MCF 10A (cell line): ENCODE measurements around the gene SLC9A3. TPM values are rescaled to one million over a fixed set of nuclear protein-coding genes. Genes with fewer than 3 reads are reported as not detected.

Experiments used
- BruUV-seq: library from RNA; stranded (reverse); fragments of 400-500 nt; replicated peaks from 2 replicates; lab custom pipeline; 2021; lab: Mats Ljungman, UMichigan
- CTCF ChIA-PET: fragments of 300-600 bp; sonication (Branson Sonifier 250); formaldehyde crosslinking; extraction: SDS; loops from one replicate; lab custom pipeline; 2021; ENCODE audit warnings: antibody characterized with exemption, inconsistent platforms; lab: Yijun Ruan, JAX
- POLR2A ChIA-PET: fragments of 300-600, 350-650 bp; sonication (Branson Sonifier 250); formaldehyde crosslinking; extraction: SDS; loops from one replicate; lab custom pipeline; 2020; ENCODE audit warnings: antibody characterized with exemption, inconsistent platforms; lab: Yijun Ruan, JAX
- DNase-seq: peaks from one replicate; pipeline ENCODE4 v3.0.0-alpha.2; 2018; ENCODE audit not compliant: unreplicated experiment
- H3K27ac Mint-ChIP-seq: one replicate; pipeline ENCODE4 v1.8.0; 2022; ENCODE audit warnings: mild to moderate bottlenecking, low read depth, mixed read lengths; ENCODE audit not compliant: unreplicated experiment
- H3K27me3 Mint-ChIP-seq: one replicate; pipeline ENCODE4 v1.8.0; 2022; ENCODE audit warnings: mixed read lengths; ENCODE audit not compliant: insufficient read depth, unreplicated experiment
- H3K36me3 Mint-ChIP-seq: one replicate; pipeline ENCODE4 v1.8.0; 2022; ENCODE audit warnings: mild to moderate bottlenecking, moderate library complexity, mixed read lengths; ENCODE audit not compliant: insufficient read depth, unreplicated experiment
- H3K4me1 Mint-ChIP-seq: one replicate; pipeline ENCODE4 v1.8.0; 2022; ENCODE audit warnings: mixed read lengths; ENCODE audit not compliant: insufficient read depth, unreplicated experiment
- H3K4me3 Mint-ChIP-seq: one replicate; pipeline ENCODE4 v1.8.0; 2022; ENCODE audit warnings: mild to moderate bottlenecking, moderate library complexity, mixed read lengths; ENCODE audit not compliant: unreplicated experiment
- H3K9me3 Mint-ChIP-seq: one replicate; pipeline ENCODE4 v1.8.0; 2022; ENCODE audit warnings: mixed read lengths; ENCODE audit not compliant: unreplicated experiment
- intact Hi-C: fragments of 100-400 bp; cut with micrococcal nuclease; formaldehyde crosslinking; loops from 2 replicates; pipeline ENCODE4 v1.14.1; 2022
- total RNA-seq: library from RNA; stranded (reverse); gene quantifications from 2 replicates; pipeline ENCODE4 v1.2.3, GENCODE V29; 2022
- TF ChIP-seq, protein P1 (sequence below): fragments of 200-600 bp; IDR thresholded peaks from one replicate; pipeline ENCODE4 v1.8.0; 2022; ENCODE audit warnings: antibody characterized with exemption, mild to moderate bottlenecking; ENCODE audit not compliant: unreplicated experiment

The SLC9A3 gene
- total RNA-seq, 1 experiment from 2014 or later: 1.0 TPM

DNA sequence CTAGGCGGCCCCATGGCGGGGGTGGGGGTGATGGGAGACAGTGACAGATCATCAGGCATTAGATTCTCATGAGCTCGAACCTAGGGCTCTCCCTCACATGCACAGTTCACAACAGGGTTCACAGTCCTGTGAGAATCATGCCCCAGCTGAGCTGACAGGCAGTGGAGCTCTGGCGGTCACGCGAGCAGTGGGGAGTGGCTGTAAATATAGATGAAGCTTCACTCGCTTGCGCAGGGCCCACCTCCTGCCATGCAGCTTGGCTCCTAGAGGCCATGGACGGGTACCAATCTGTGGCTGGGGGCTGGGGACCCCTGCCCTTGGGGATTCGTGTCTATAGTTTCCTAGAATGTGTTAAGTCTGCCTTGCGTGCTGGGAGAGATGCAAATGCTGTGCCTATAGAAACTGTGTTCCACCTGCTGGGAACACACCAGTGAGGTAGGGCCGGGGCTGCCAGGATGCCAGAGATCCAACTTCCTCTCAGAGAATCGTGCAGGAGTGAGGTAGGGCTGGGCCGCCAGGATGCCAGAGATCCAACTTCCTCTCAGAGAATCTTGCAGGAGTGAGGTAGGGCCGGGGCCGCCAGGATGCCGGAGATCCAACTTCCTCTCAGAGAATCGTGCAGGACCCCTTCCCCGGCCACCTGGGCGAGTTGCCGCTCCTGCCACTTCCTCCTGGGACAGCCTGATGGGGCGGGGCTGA, 95.3 kb downstream of the SLC9A3 start:
- H3K27ac Mint-ChIP-seq: no peak overlapping the region
- CTCF ChIA-PET: interaction anchor here (1.0 to 11.2 kb wide), 2 partner anchors 17 to 111 kb away, joined by 4 to 94 read pairs; partner anchors contain the start of gene AHRR
- peaks cover 18% of the 10 kb centered on the region for H3K4me1 Mint-ChIP-seq
- POLR2A ChIA-PET: interaction anchor here (1.4 to 1.9 kb wide), 2 partner anchors 43 kb away, joined by 4 to 7 read pairs; no protein-coding TSS in a partner anchor
- TF ChIP-seq, protein P1, sequence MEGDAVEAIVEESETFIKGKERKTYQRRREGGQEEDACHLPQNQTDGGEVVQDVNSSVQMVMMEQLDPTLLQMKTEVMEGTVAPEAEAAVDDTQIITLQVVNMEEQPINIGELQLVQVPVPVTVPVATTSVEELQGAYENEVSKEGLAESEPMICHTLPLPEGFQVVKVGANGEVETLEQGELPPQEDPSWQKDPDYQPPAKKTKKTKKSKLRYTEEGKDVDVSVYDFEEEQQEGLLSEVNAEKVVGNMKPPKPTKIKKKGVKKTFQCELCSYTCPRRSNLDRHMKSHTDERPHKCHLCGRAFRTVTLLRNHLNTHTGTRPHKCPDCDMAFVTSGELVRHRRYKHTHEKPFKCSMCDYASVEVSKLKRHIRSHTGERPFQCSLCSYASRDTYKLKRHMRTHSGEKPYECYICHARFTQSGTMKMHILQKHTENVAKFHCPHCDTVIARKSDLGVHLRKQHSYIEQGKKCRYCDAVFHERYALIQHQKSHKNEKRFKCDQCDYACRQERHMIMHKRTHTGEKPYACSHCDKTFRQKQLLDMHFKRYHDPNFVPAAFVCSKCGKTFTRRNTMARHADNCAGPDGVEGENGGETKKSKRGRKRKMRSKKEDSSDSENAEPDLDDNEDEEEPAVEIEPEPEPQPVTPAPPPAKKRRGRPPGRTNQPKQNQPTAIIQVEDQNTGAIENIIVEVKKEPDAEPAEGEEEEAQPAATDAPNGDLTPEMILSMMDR: no peak
- no peak overlapping the region for H3K4me3 Mint-ChIP-seq
- intact Hi-C loops: no loop called here
- H3K27me3 Mint-ChIP-seq: no peaks in the 10 kb centered on the region
- DNase-seq: no peak
- H3K36me3 Mint-ChIP-seq: no peaks in the 10 kb centered on the region
- BruUV-seq: no TSS peak
- peaks cover 14% of the 10 kb centered on the region for H3K9me3 Mint-ChIP-seq

DNA sequence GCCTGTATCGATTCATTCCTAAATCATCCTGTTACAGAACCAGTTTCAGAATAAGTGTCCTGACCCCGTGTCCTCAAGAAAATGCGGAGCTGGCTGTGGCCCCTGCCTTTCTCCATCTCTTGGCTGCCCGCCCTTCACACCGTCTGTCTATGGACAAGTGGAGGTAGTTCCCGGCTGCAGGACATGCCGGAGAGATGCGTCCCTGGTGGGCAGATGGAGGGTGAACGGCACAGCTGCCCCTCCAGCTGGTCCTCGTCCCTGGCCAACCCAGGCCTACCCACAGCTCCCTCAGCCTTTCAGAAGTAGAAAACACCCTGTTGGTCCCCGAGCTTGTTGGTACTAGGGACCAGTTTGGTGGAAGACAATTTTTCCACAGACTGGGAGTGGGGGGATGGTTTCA, 96.0 kb downstream of the SLC9A3 start:
- TF ChIP-seq, protein P1: no peak
- BruUV-seq: no TSS peak
- Mint-ChIP-seq H3K4me1 (peaks cover 18% of the 10 kb centered on the region), H3K36me3 (no peaks in the 10 kb centered on the region), H3K4me3 (no peak overlapping the region), H3K9me3 (peaks cover 14% of the 10 kb centered on the region), H3K27ac (no peak overlapping the region), H3K27me3 (no peaks in the 10 kb centered on the region)
- intact Hi-C loops: no loop called here
- ChIA-PET POLR2A (no interaction called here), CTCF (interaction anchor here (1.0 to 11.2 kb wide), 2 partner anchors 18 to 110 kb away, joined by 4 to 94 read pairs; partner anchors contain the start of gene AHRR)
- DNase-seq: no peak

DNA sequence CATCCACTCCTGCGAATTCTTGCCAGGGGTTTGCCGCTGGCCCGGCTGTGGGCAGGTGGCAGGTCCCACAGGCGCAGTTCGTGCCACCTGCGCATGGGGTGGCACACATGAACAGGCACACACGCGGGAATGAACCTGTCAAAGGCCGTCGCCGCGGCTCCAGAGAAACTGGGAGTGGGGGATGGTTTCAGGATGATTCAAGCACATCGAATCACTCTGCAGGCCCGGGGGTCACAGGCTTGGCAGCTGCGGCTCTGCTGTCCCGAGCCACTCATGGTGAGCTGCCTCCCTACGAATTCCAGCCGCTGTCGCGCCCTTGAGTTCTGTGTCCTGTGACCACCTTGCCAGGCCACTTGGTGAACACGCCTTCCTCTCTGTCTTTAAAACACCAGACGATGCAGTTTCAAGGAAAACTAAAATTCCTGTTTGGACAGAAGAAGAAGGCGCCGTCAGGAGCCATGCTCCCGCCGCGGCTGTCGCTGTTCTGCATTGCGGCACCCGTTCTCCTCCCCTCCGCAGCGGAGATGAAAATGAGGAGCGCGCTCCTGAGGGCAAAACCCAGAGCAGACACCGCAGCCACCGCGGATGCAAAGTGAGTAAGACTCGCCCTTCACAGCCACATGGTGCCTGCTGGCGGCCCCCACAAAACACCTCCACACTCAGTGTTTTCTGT, 96.7 kb downstream of the SLC9A3 start:
- BruUV-seq: no TSS peak
- H3K4me1 Mint-ChIP-seq: peaks cover 18% of the 10 kb centered on the region
- TF ChIP-seq, protein P1: no peak
- H3K9me3 Mint-ChIP-seq: peaks cover 14% of the 10 kb centered on the region
- intact Hi-C loops: no loop called here
- CTCF ChIA-PET: interaction anchor here (0.7 to 11.2 kb wide), 3 partner anchors 9 to 253 kb away, joined by 3 to 94 read pairs (median 3); partner anchors contain the start of gene AHRR
- no peaks in the 10 kb centered on the region for H3K36me3 Mint-ChIP-seq
- H3K27me3 Mint-ChIP-seq: no peaks in the 10 kb centered on the region
- H3K4me3 Mint-ChIP-seq: no peak overlapping the region
- H3K27ac Mint-ChIP-seq: no peak overlapping the region
- POLR2A ChIA-PET: no interaction called here
- DNase-seq: no peak

DNA sequence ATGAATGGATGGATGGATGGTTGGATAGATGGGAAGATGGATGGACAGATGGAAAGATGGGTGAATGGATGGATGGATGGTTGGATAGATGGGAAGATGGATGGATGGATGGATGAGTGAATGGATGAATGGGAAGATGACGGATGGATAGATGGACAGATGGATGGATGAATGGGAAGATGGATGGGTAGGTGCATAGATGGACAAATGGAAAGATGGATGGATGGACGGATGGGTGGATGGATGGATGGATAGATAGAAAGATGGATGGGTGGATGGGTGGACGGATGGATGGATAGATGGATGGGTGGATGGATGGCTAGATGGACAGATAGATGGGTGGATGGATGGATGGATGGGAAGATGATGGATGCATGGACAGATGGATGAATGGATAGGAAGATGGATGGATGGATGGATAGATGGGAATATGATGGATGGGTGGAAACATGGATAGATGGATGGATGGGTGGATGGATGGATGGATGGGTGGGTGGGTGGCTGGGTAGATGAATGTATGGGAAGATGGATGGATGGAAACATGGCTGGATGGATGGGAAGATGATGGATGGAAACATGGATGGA, 97.8 kb downstream of the SLC9A3 start:
- H3K4me1 Mint-ChIP-seq: peaks cover 18% of the 10 kb centered on the region
- no peak overlapping the region for H3K27ac Mint-ChIP-seq
- DNase-seq: no peak
- H3K4me3 Mint-ChIP-seq: no peak overlapping the region
- H3K9me3 Mint-ChIP-seq: peaks cover 14% of the 10 kb centered on the region
- no peaks in the 10 kb centered on the region for H3K27me3 Mint-ChIP-seq
- TF ChIP-seq, protein P1: no peak
- ChIA-PET CTCF (interaction anchor here (0.6 to 11.2 kb wide), 7 partner anchors 10 to 111 kb away, joined by 3 to 94 read pairs (median 3); partner anchors contain the start of gene AHRR), POLR2A (interaction anchor here (1.1 kb wide), 1 partner anchor 97 kb away, joined by 3 read pairs; no protein-coding TSS in a partner anchor)
- no peaks in the 10 kb centered on the region for H3K36me3 Mint-ChIP-seq
- intact Hi-C loops: no loop called here
- BruUV-seq: no TSS peak
